Esophagus squamous epithelium (tissue), 4 donors: ENCODE results near the gene CD247.

Experiments
- POLR2A ChIP-seq, 4 donors: fragments of 450-650 bp; IDR thresholded peaks; one replicate each; pipeline ENCODE4 v1.6.1; 2017; ENCODE audit warnings: antibody characterized with exemption in 4 of 4, mild to moderate bottlenecking in 4 of 4, moderate library complexity in 3 of 4
- TF ChIP-seq, protein P1 (sequence below), 6 experiments: fragments of 450-650 bp in 4 of 6; fragments of 200-600 bp in 2 of 6; sonication (generic) in 2 of 6; IDR thresholded peaks; one replicate each; pipeline ENCODE4 v1.5.1; 2016 to 2019; ENCODE audit warnings: antibody characterized with exemption in 6 of 6, mild to moderate bottlenecking in 4 of 6, moderate library complexity in 4 of 6

- TF ChIP-seq, protein P1, sequence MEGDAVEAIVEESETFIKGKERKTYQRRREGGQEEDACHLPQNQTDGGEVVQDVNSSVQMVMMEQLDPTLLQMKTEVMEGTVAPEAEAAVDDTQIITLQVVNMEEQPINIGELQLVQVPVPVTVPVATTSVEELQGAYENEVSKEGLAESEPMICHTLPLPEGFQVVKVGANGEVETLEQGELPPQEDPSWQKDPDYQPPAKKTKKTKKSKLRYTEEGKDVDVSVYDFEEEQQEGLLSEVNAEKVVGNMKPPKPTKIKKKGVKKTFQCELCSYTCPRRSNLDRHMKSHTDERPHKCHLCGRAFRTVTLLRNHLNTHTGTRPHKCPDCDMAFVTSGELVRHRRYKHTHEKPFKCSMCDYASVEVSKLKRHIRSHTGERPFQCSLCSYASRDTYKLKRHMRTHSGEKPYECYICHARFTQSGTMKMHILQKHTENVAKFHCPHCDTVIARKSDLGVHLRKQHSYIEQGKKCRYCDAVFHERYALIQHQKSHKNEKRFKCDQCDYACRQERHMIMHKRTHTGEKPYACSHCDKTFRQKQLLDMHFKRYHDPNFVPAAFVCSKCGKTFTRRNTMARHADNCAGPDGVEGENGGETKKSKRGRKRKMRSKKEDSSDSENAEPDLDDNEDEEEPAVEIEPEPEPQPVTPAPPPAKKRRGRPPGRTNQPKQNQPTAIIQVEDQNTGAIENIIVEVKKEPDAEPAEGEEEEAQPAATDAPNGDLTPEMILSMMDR (IDR thresholded peaks at IDR 0.05): no peak
- no peak for TF ChIP-seq POLR2A (IDR thresholded peaks at IDR 0.05)
Observed at GRCh38 chr1:167471568-167471967, 46.8 kb downstream of the CD247 start.
